NCI-H446 (cell line): Measurements from ENCODE around the gene ATF5.

Source experiments
- DNase-seq, 2 experiments: peaks; one replicate each; lab custom pipeline; 2025; lab: John Stamatoyannopoulos, UW

ATF5 gene

DNA sequence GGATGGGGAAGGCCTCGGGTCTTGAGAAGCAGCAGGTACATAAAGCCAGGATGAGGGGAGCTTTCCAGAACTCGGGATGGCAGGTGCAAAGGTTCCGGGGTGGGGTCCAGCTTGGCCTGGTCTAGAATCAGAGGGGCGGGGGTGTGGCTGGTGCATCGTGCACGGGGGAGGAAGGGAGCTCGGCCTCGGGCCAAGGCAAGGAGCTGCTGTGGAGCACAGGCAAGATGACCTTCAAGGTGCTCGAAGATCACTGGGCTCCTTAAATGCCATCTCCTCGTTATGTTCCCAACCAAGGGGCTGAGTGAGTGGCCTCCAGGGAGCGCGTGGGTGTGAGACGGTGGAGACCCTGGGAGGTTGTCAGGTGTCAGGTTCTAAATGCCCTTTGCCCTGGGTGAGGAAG, 48.1 kb downstream of the ATF5 start:
- DNase-seq, result no peak

DNA sequence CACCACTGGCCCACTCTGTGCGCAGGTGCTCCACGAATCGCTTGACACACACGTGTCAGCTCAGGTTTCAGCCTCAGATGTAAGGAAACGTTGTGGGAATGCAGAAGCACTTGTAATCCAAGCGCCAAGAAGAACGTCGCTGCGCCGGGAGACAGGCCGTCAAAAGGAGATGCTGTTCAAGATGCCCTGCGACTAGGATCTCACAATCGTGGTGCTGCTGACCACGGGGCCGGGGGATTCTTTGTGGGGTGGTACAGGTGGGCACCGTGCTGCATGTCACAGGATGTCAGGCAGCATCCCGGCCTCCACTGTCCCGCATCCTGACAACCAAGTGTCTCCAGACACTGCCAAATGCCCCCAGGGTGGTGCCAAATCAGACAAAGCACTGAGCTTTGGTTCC, 48.9 kb downstream of the ATF5 start:
- DNase-seq, result no peak

DNA sequence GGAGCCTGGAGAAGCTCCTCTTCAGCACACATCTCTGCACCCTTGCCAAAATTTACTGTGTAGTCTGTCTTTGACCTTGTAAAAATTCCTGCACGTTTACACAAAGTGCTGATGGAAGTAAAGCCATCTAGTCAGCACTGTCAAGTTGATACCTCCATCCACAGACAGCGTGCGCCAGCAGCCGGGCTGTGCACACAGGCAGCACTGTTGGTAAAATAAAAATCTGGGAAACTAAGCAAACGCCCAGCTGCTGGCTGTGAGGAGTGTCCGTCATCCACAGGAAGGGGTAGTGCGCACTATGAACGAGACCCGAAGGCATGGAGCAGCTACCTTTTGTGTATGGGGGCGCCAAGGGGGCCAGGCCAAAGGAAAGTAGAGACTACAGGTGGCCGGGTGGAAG, 49.3 kb downstream of the ATF5 start:
- DNase-seq, result no peak

DNA sequence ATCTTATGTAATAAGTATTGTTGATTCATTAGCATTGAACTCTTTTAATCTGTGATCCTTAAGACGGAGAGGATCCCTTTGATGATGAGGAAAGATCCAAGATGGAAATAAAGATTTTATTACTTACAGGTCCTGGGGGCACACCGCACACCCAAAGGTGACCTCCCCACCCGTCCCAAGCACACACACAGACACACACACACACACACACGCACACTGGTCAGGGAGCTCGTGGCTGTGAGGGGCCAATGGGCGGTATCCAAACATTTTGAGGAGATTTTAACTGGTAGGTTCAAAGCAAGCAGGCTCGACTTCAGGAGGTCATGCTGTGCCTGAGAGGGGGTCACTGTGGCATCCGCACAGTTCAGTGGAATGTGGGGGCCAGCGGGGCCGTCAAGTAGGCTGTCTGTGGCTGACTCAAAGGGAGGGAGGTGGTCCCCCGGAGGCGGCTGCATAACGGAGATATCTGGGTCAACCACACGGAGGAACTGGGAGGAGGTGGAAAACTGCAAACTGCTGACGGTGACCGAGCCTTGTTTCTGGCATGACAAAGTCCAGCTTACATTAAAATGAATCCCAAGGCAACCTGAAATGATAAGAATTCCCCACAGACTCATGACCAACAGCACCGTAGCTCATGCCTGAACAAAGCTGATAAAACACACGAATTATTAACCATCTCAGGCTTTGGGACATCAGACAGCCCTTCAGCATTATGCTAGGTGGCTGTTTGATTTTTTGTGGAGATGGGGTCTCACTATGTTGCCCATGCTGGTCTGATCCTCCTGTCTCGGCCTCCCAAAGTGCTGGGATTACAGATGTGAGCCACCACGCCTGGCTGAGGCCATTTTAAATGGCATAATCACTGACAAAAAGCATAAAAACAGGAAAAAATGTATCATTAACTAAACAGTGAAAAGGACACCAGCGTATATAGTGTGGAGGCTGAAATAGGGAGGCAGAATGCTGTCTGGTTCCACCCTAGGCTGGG, 52.9 kb downstream of the ATF5 start:
- no peak for DNase-seq
